Cardiac fibroblast (primary cell): ENCODE measurements around the gene SELENOW.
"Not testable (repeated sequence)": the region's sequence is repeated elsewhere in the genome, so short reads cannot be mapped to it uniquely, and the experiment has no call there.

ENCODE experiments used
- DNase-seq, 2 donors: peaks; one replicate each; pipeline versions ENCODE4 v3.0.0 to v3.0.0-alpha.2; 2010; ENCODE audit warnings: low read depth in 2 of 2
- H3K4me3 ChIP-seq, 2 donors: replicated peaks in 1 of 2; 1 replicate in 1 of 2; 2 replicates in 1 of 2; pipeline ENCODE4 v1.5.1; 2011; ENCODE audit warnings: low read depth in 2 of 2, low read length in 2 of 2, mild to moderate bottlenecking in 2 of 2, moderate library complexity in 1 of 2
- CTCF ChIP-seq: IDR thresholded peaks from one replicate; pipeline ENCODE4 v1.5.1; 2011; ENCODE audit warnings: low read depth, mild to moderate bottlenecking, low read length, inconsistent platforms

SELENOW gene

GRCh38 chr19:47797996-47798903 is 19.7 kb downstream of the SELENOW start:
- TF ChIP-seq CTCF: no peak
- DNase-seq: no peak
- H3K4me3 ChIP-seq: no peak overlapping the region

DNA sequence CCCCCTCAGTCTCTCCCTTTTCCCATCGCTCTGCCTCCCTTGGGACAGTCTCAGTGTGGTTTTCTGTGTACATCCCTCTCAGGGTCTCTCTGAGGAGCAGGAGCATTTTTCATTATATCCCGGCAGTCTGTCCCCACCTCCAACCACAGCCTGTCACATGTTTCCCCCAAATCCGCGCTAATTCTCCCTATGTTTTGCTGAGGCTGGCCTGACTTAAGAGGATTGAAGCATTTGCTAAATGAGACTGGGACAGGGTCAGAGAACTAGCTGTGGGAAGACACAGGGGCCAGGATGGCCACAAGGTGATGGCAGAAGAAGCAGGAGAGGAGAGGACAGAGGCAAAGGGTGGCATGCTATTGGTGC is 20.4 kb downstream of the SELENOW start:
- DNase-seq: no peak
- H3K4me3 ChIP-seq: no peak overlapping the region
- TF ChIP-seq CTCF: no peak

- TF ChIP-seq CTCF: no peak
- no peak for DNase-seq
- no peak overlapping the region for H3K4me3 ChIP-seq
These were observed 22.8 kb downstream of the SELENOW start for GRCh38 chr19:47801270-47801669.

DNA sequence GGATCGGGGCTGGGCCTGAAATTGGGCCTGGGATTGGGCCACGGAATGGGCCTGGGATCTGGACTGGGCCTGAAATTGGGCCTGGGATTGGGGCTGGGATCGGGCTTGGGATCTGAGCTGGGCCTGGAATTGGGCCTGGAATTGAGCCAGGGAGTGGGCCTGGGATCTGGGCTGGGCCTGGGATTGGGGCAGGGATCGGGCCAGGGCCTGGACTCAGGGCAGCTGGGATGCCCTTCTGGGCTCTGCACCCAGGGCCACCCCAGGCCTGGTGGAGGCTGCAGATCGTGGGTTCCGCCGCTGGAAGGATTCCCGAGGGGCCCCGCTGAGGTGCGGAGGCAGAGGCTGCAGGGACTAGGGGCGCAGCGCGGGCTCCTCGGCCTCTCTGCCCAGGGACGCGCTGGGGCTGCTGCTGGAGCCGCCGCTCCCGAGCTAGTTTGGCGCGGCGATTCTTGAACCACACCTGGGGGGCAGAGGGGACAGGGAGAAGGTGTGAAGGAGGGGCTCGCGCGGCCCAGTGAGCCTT is 24.1 kb downstream of the SELENOW start:
- no peak for TF ChIP-seq CTCF
- no peak overlapping the region for H3K4me3 ChIP-seq
- DNase-seq: no peak

- H3K4me3 ChIP-seq, DNase-seq: not testable (repeated sequence)
These were observed 24.6 kb downstream of the SELENOW start for GRCh38 chr19:47803148-47803547.

DNA sequence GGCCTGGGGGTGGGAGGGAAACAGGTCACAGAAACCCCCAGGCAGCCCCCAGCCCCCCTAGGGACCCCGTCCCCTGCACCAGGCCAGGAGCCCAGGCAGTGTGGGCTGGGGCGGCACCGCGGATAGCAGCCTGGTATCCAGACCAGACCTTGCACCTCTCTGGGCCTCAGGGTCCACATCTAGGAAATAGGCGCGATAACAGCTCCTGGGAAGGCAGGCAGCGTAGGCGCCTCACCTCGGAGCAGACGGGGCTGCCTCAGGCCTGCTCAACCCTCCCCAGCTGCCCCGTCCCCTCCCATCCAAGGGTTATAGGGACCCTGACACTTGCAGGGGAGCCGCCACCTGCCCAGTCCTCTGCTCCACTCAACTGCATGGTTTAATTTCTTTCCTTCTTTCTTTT is 25.2 kb downstream of the SELENOW start:
- H3K4me3 ChIP-seq, DNase-seq: not testable (repeated sequence)

- not testable (repeated sequence) for DNase-seq, H3K4me3 ChIP-seq
These were observed 25.9 kb downstream of the SELENOW start, which contains the start of gene TPRX1 for GRCh38 chr19:47804451-47804850. TPRX1 (minus strand) TSS chr19:47804551; CDS start chr19:47804539, 12 bp downstream.

- DNase-seq: no peak
- no peak overlapping the region for H3K4me3 ChIP-seq
- TF ChIP-seq CTCF: no peak
These were observed 26.8 kb downstream of the SELENOW start for GRCh38 chr19:47805313-47805712.
